Mesenchymal stem cell (in vitro differentiated cells and primary cell): ENCODE data around the gene KANTR.

ENCODE experiments used
- DNase-seq: peaks from one replicate; pipeline ENCODE4 v3.0.0-alpha.2; 2013
- H2AFZ ChIP-seq: one replicate; pipeline ENCODE4 v1.6.1; 2013; ENCODE audit warnings: low read depth, mild to moderate bottlenecking, control low read depth, inconsistent platforms, low read length, moderate library complexity
- H2AK5ac ChIP-seq: 2 replicates; pipeline ENCODE4 v1.6.1; 2013; ENCODE audit warnings: low read length, moderate library complexity, mild to moderate bottlenecking, inconsistent platforms; ENCODE audit not compliant: severe bottlenecking
- H2BK120ac ChIP-seq: one replicate; pipeline ENCODE4 v1.6.1; 2013; ENCODE audit warnings: low read depth, mild to moderate bottlenecking, inconsistent platforms, low read length, moderate library complexity
- H2BK12ac ChIP-seq, 2 experiments: one replicate each; pipeline ENCODE4 v1.6.1; 2013; ENCODE audit warnings: inconsistent platforms in 2 of 2, low read length in 2 of 2, mild to moderate bottlenecking in 2 of 2, moderate library complexity in 2 of 2, control low read depth in 1 of 2
- H2BK15ac ChIP-seq: one replicate; pipeline ENCODE4 v1.6.1; 2013; ENCODE audit warnings: mild to moderate bottlenecking, low read depth, inconsistent platforms; ENCODE audit not compliant: poor library complexity, severe bottlenecking
- H2BK5ac ChIP-seq: 2 replicates; pipeline ENCODE4 v1.6.1; 2013; ENCODE audit warnings: low read depth, mild to moderate bottlenecking, low read length, control low read depth, inconsistent platforms; ENCODE audit not compliant: poor library complexity, severe bottlenecking
- H3K14ac ChIP-seq, 2 experiments: one replicate each; pipeline ENCODE4 v1.6.1; 2013; ENCODE audit warnings: inconsistent platforms in 2 of 2, low read length in 2 of 2, control low read depth in 1 of 2, mild to moderate bottlenecking in 1 of 2, moderate library complexity in 1 of 2
- H3K18ac ChIP-seq, 2 experiments: one replicate each; pipeline ENCODE4 v1.6.1; 2013; ENCODE audit warnings: inconsistent platforms in 2 of 2, low read length in 2 of 2, control low read depth in 1 of 2, low read depth in 1 of 2, mild to moderate bottlenecking in 1 of 2
- H3K23ac ChIP-seq, 2 experiments: one replicate each; pipeline ENCODE4 v1.6.1; 2013; ENCODE audit warnings: inconsistent platforms in 2 of 2, low read length in 2 of 2, mild to moderate bottlenecking in 2 of 2, moderate library complexity in 2 of 2, control low read depth in 1 of 2
- H3K27ac ChIP-seq: 2 replicates; pipeline ENCODE4 v1.5.1; 2013; ENCODE audit warnings: mild to moderate bottlenecking, moderate library complexity, low read length, control low read depth, inconsistent platforms; ENCODE audit not compliant: poor library complexity, severe bottlenecking
- H3K27me3 ChIP-seq, 2 experiments: 2 replicates each; pipeline versions ENCODE4 v1.6.1 to v1.7.0; 2013; ENCODE audit warnings: low read length in 2 of 2, mild to moderate bottlenecking in 2 of 2, moderate library complexity in 2 of 2, control low read depth in 1 of 2, inconsistent platforms in 1 of 2; ENCODE audit not compliant: control insufficient read depth in 1 of 2, insufficient read depth in 1 of 2
- H3K36me3 ChIP-seq, 2 experiments: 2 replicates each; pipeline versions ENCODE4 v1.6.1 to v1.7.0; 2013; ENCODE audit warnings: low read length in 2 of 2, control low read depth in 1 of 2, inconsistent platforms in 1 of 2, low read depth in 1 of 2, mild to moderate bottlenecking in 1 of 2; ENCODE audit not compliant: insufficient read depth in 2 of 2, control insufficient read depth in 1 of 2
- H3K4ac ChIP-seq, 2 experiments: one replicate each; pipeline ENCODE4 v1.6.1; 2013; ENCODE audit warnings: inconsistent platforms in 2 of 2, low read length in 2 of 2, mild to moderate bottlenecking in 2 of 2, moderate library complexity in 2 of 2, control low read depth in 1 of 2, low read depth in 1 of 2
- H3K4me1 ChIP-seq: 2 replicates; pipeline ENCODE4 v1.6.1; 2013; ENCODE audit warnings: low read depth, low read length, control low read depth; ENCODE audit not compliant: control insufficient read depth, insufficient read depth
- H3K4me2 ChIP-seq: 2 replicates; pipeline ENCODE4 v1.6.1; 2013; ENCODE audit warnings: low read length, mild to moderate bottlenecking, inconsistent platforms; ENCODE audit not compliant: poor library complexity, severe bottlenecking
- H3K4me3 ChIP-seq, 2 experiments: 2 replicates each; pipeline versions ENCODE4 v1.5.1 to v1.7.0; 2013; ENCODE audit warnings: low read length in 2 of 2, mild to moderate bottlenecking in 2 of 2, control low read depth in 1 of 2, low read depth in 1 of 2; ENCODE audit not compliant: insufficient read depth in 1 of 2
- H3K79me1 ChIP-seq: replicated peaks from 2 replicates; pipeline ENCODE4 v1.6.1; 2013; ENCODE audit warnings: mild to moderate bottlenecking, control low read depth, low read length, inconsistent platforms; ENCODE audit not compliant: poor library complexity, severe bottlenecking
- H3K9ac ChIP-seq: 2 replicates; pipeline ENCODE4 v1.7.0; 2013; ENCODE audit warnings: mild to moderate bottlenecking, low read length, moderate library complexity
- H3K9me3 ChIP-seq: 2 replicates; pipeline ENCODE4 v1.7.0; 2013; ENCODE audit warnings: mild to moderate bottlenecking, low read length; ENCODE audit not compliant: control insufficient read depth
- H4K8ac ChIP-seq: one replicate; pipeline ENCODE4 v1.6.1; 2013; ENCODE audit warnings: inconsistent platforms, mild to moderate bottlenecking, low read length, moderate library complexity
- H4K91ac ChIP-seq: one replicate; pipeline ENCODE4 v1.6.1; 2013; ENCODE audit warnings: mild to moderate bottlenecking, low read length, inconsistent platforms
- WGBS: methylation state at CpG from one replicate; pipeline ENCODE4 v1.1.7; 2013; ENCODE audit warnings: mixed read lengths; 5-methylcytosine and 5-hydroxymethylcytosine counted together

KANTR gene

GRCh38 chrX:53077207-53078197 is 16.4 kb upstream of the KANTR start:
- Histone ChIP-seq H3K9ac (no peak overlapping the region), H3K79me1 (peaks cover 4% of the 10 kb centered on the region), H3K27ac (no peak overlapping the region), H4K8ac (no peak overlapping the region), H2AFZ (no peak overlapping the region), H3K4me1 (peaks cover 1% of the 10 kb centered on the region), H4K91ac (no peak overlapping the region), H3K23ac (no peak overlapping the region), H2BK12ac (no peak overlapping the region), H2AK5ac (no peak overlapping the region), H2BK5ac (no peak overlapping the region), H2BK15ac (no peak overlapping the region), H3K4me2 (no peak overlapping the region), H3K9me3 (no peaks in the 10 kb centered on the region), H3K36me3 (peaks cover 8 to 21% of the 10 kb centered on the region in 2 experiments), H3K4me3 (no peak overlapping the region), H3K14ac (no peak overlapping the region), H3K4ac (no peak overlapping the region), H3K18ac (no peak overlapping the region), H3K27me3 (peaks cover 0 to 20% of the 10 kb centered on the region in 2 experiments), H2BK120ac (no peak overlapping the region)
- DNase-seq: no peak
- WGBS: 99% methylated on average over 23 of the region's 27 CpGs

GRCh38 chrX:53078943-53079342 is 15.0 kb upstream of the KANTR start:
- Histone ChIP-seq H3K27ac (no peak overlapping the region), H3K4me2 (no peak overlapping the region), H3K9ac (no peak overlapping the region), H3K9me3 (no peaks in the 10 kb centered on the region), H4K8ac (no peak overlapping the region), H3K79me1 (peaks cover 5% of the 10 kb centered on the region), H3K36me3 (peaks cover 11 to 19% of the 10 kb centered on the region in 2 experiments), H2BK12ac (no peak overlapping the region), H2BK5ac (no peak overlapping the region), H3K4me3 (no peak overlapping the region), H3K4me1 (peaks cover 8% of the 10 kb centered on the region), H3K18ac (no peak overlapping the region), H2AK5ac (no peak overlapping the region), H2BK120ac (no peak overlapping the region), H2AFZ (no peak overlapping the region), H2BK15ac (no peak overlapping the region), H3K27me3 (peaks cover 0 to 18% of the 10 kb centered on the region in 2 experiments), H3K23ac (no peak overlapping the region), H3K4ac (no peak overlapping the region), H3K14ac (no peak overlapping the region), H4K91ac (no peak overlapping the region)
- no peak for DNase-seq
- WGBS: no CpG with 5 or more reads among the region's 1 CpG

- H2BK15ac ChIP-seq: no peak overlapping the region
- H3K27me3 ChIP-seq: peaks cover 0 to 18% of the 10 kb centered on the region in 2 experiments
- no peak overlapping the region for H2BK12ac ChIP-seq
- H3K36me3 ChIP-seq: peaks cover 30 to 32% of the 10 kb centered on the region in 2 experiments
- no peak overlapping the region for H3K4ac ChIP-seq
- H3K4me2 ChIP-seq: peak overlapping the region; percentile 34
- H3K23ac ChIP-seq: no peak overlapping the region
- H2AK5ac ChIP-seq: no peak overlapping the region
- H3K9ac ChIP-seq: peak overlapping the region; percentile 88
- DNase-seq: no peak
- peak overlapping the region in 1 of 2 experiments; percentile 59 for H3K4me3 ChIP-seq
- H2AFZ ChIP-seq: no peak overlapping the region
- peaks cover 7% of the 10 kb centered on the region for H3K79me1 ChIP-seq
- H3K4me1 ChIP-seq: peaks cover 12% of the 10 kb centered on the region
- peak overlapping the region; percentile 15 for H4K91ac ChIP-seq
- H3K18ac ChIP-seq: peak overlapping the region; percentile 9 to 57
- no peak overlapping the region for H3K14ac ChIP-seq
- no peak overlapping the region for H2BK5ac ChIP-seq
- no peak overlapping the region for H3K27ac ChIP-seq
- WGBS: 0% methylated on average over 9 of the region's 17 CpGs
- peak overlapping the region; percentile 49 for H2BK120ac ChIP-seq
- H4K8ac ChIP-seq: no peak overlapping the region
- H3K9me3 ChIP-seq: no peaks in the 10 kb centered on the region
Measured at GRCh38 chrX:53080628-53081580, 13.0 kb upstream of the KANTR start.
